ENCODE results near the gene ZNF280A. TPM values are rescaled to one million over a fixed set of nuclear protein-coding genes. Genes with fewer than 3 reads are reported as not detected.

Gene ZNF280A
- total RNA-seq, 1 experiment from 2014 or later: 0.22 TPM

DNA sequence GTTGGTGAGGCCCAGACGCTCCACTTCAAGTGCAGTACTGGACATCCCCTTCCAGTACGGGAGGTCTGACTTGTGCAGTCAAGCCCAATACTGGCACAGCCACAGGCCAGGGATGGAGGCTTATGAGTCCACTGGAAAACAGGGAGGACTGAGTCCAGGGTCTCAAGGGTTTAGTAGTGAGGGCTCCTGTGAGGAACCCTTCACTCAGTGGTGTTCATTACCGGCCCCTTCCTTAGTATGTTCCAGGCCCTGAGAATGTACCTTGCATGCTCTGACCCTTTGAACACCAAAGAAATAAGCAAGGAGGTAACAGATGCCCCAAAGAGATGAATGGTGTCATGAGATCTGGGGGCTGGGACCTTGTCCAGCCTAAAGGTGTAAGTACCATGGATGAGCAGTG lies 27.2 kb upstream of the ZNF280A start (continued):
- TF ChIP-seq ZNF281 (CRISPR knock-in tag; IDR thresholded peaks at IDR 0.05) (no peak), SP1 (CRISPR knock-in tag; conservative IDR thresholded peaks at IDR 0.05) (no peak)
- TF ChIP-seq, protein P1, sequence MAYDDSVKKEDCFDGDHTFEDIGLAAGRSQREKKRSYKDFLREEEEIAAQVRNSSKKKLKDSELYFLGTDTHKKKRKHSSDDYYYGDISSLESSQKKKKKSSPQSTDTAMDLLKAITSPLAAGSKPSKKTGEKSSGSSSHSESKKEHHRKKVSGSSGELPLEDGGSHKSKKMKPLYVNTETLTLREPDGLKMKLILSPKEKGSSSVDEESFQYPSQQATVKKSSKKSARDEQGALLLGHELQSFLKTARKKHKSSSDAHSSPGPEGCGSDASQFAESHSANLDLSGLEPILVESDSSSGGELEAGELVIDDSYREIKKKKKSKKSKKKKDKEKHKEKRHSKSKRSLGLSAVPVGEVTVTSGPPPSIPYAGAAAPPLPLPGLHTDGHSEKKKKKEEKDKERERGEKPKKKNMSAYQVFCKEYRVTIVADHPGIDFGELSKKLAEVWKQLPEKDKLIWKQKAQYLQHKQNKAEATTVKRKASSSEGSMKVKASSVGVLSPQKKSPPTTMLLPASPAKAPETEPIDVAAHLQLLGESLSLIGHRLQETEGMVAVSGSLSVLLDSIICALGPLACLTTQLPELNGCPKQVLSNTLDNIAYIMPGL (CRISPR knock-in tag; IDR thresholded peaks at IDR 0.05): no peak

DNA sequence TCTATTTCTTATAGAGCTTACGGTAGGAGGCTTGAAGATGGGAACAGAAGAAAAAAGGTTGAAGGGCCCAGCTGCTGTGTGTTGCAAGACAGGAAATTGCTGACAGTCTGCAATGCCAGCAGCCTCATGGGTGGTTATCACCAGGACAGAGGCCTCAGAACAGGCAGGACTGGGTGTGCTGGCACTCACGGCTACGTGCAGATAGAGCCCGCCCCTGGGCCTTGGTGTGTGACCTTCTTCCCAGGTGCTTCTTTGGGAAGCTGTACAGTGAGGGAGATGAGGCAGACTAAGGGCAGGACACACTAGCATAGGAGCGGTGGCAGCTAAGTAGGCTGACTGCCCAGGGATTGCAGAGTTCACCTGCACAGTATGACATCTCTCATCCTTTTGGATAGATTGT lies 26.4 kb upstream of the ZNF280A start:
- DNase-seq (ENCODE audit: low spot score) (no peak), ATAC-seq (no peak)
- H3K36me3 Mint-ChIP-seq: no peaks in the 10 kb centered on the region
- TF ChIP-seq ZNF423 (CRISPR knock-in tag; IDR thresholded peaks at IDR 0.05) (no peak), JAZF1 (CRISPR knock-in tag; IDR thresholded peaks at IDR 0.05) (no peak), ETV6 (CRISPR knock-in tag; IDR thresholded peaks at IDR 0.05) (no peak), ZNF317 (CRISPR knock-in tag; IDR thresholded peaks at IDR 0.05; ENCODE audit: borderline replicate concordance, low read depth) (no peak), SMAD4 (CRISPR knock-in tag; IDR thresholded peaks at IDR 0.05) (no peak), CTCF (IDR thresholded peaks at IDR 0.05) (no peak), KAT7 (CRISPR knock-in tag; IDR thresholded peaks at IDR 0.05; ENCODE audit: borderline replicate concordance) (no peak), ZNF263 (CRISPR knock-in tag; IDR thresholded peaks at IDR 0.05; ENCODE audit: low read depth) (no peak), FOXJ3 (CRISPR knock-in tag; IDR thresholded peaks at IDR 0.05; ENCODE audit: borderline replicate concordance) (no peak)
- TF ChIP-seq, protein P2, sequence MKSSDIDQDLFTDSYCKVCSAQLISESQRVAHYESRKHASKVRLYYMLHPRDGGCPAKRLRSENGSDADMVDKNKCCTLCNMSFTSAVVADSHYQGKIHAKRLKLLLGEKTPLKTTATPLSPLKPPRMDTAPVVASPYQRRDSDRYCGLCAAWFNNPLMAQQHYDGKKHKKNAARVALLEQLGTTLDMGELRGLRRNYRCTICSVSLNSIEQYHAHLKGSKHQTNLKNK (CRISPR knock-in tag; IDR thresholded peaks at IDR 0.05): no peak
- TF ChIP-seq, protein P3, sequence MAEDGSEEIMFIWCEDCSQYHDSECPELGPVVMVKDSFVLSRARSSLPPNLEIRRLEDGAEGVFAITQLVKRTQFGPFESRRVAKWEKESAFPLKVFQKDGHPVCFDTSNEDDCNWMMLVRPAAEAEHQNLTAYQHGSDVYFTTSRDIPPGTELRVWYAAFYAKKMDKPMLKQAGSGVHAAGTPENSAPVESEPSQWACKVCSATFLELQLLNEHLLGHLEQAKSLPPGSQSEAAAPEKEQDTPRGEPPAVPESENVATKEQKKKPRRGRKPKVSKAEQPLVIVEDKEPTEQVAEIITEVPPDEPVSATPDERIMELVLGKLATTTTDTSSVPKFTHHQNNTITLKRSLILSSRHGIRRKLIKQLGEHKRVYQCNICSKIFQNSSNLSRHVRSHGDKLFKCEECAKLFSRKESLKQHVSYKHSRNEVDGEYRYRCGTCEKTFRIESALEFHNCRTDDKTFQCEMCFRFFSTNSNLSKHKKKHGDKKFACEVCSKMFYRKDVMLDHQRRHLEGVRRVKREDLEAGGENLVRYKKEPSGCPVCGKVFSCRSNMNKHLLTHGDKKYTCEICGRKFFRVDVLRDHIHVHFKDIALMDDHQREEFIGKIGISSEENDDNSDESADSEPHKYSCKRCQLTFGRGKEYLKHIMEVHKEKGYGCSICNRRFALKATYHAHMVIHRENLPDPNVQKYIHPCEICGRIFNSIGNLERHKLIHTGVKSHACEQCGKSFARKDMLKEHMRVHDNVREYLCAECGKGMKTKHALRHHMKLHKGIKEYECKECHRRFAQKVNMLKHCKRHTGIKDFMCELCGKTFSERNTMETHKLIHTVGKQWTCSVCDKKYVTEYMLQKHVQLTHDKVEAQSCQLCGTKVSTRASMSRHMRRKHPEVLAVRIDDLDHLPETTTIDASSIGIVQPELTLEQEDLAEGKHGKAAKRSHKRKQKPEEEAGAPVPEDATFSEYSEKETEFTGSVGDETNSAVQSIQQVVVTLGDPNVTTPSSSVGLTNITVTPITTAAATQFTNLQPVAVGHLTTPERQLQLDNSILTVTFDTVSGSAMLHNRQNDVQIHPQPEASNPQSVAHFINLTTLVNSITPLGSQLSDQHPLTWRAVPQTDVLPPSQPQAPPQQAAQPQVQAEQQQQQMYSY (CRISPR knock-in tag; IDR thresholded peaks at IDR 0.05): no peak
- TF ChIP-seq, protein P4, sequence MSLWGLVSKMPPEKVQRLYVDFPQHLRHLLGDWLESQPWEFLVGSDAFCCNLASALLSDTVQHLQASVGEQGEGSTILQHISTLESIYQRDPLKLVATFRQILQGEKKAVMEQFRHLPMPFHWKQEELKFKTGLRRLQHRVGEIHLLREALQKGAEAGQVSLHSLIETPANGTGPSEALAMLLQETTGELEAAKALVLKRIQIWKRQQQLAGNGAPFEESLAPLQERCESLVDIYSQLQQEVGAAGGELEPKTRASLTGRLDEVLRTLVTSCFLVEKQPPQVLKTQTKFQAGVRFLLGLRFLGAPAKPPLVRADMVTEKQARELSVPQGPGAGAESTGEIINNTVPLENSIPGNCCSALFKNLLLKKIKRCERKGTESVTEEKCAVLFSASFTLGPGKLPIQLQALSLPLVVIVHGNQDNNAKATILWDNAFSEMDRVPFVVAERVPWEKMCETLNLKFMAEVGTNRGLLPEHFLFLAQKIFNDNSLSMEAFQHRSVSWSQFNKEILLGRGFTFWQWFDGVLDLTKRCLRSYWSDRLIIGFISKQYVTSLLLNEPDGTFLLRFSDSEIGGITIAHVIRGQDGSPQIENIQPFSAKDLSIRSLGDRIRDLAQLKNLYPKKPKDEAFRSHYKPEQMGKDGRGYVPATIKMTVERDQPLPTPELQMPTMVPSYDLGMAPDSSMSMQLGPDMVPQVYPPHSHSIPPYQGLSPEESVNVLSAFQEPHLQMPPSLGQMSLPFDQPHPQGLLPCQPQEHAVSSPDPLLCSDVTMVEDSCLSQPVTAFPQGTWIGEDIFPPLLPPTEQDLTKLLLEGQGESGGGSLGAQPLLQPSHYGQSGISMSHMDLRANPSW (CRISPR knock-in tag; conservative IDR thresholded peaks at IDR 0.05; ENCODE audit: low read depth): no peak
- TF ChIP-seq, protein P5, sequence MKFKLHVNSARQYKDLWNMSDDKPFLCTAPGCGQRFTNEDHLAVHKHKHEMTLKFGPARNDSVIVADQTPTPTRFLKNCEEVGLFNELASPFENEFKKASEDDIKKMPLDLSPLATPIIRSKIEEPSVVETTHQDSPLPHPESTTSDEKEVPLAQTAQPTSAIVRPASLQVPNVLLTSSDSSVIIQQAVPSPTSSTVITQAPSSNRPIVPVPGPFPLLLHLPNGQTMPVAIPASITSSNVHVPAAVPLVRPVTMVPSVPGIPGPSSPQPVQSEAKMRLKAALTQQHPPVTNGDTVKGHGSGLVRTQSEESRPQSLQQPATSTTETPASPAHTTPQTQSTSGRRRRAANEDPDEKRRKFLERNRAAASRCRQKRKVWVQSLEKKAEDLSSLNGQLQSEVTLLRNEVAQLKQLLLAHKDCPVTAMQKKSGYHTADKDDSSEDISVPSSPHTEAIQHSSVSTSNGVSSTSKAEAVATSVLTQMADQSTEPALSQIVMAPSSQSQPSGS (CRISPR knock-in tag; IDR thresholded peaks at IDR 0.05; ENCODE audit: borderline replicate concordance, low read depth): no peak
- POLR2A ChIA-PET: no interaction called here
- H3K27ac Mint-ChIP-seq: no peak overlapping the region
- CTCF ChIA-PET: interaction anchor here (0.6 kb wide), 1 partner anchor 55 kb away, joined by 3 read pairs; no protein-coding TSS in a partner anchor
- peaks cover 100% of the 10 kb centered on the region for H3K27me3 Mint-ChIP-seq (ENCODE audit: low read depth)
- no peaks in the 10 kb centered on the region for H3K9me3 Mint-ChIP-seq
- no peak overlapping the region for H3K4me3 Mint-ChIP-seq
- H3K4me1 Mint-ChIP-seq: no peaks in the 10 kb centered on the region
